ENCODE data around the gene IGLL5.

The IGLL5 gene

DNA sequence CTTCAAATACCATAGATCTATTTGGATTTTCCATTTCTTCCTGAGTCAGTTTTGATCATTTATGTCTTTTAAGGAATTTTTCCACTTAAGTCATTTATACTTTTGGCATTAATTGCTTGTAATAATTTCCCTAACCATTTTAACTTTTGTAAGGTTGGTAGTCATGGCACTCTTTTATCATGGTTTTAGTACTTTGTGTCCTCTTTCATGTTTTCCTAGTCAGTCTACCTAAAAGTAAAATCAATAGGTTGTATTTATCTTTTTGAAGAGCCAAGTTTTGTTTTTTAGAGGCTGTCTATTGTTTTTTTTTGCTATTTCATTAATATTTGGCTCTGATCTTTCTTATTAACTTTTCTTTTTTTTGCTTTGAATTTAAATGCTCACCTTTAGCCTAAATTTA is 45.5 kb upstream of the IGLL5 start:
- no peak for DNase-seq
- Histone ChIP-seq H2AK5ac (ENCODE audit: low read length) (no peak overlapping the region), H3K4me3 (ENCODE audit: low read length) (no peak overlapping the region), H3K9ac (ENCODE audit: low read length) (no peak overlapping the region), H3K36me3 (ENCODE audit: control insufficient read depth, insufficient read depth, low read length) (no peaks in the 10 kb centered on the region), H3K79me2 (ENCODE audit: control insufficient read depth, insufficient read depth, low read length) (no peaks in the 10 kb centered on the region), H3K4me2 (ENCODE audit: low read length) (no peak overlapping the region), H3K56ac (ENCODE audit: low read length) (no peak overlapping the region), H2BK5ac (ENCODE audit: low read length) (no peak overlapping the region), H3K18ac (ENCODE audit: low read length) (no peak overlapping the region), H2BK120ac (ENCODE audit: low read depth, low read length) (no peak overlapping the region), H4K5ac (ENCODE audit: low read length) (no peak overlapping the region), H3K4me1 (ENCODE audit: control insufficient read depth, low read depth, low read length) (no peaks in the 10 kb centered on the region), H3K79me1 (ENCODE audit: low read length) (no peaks in the 10 kb centered on the region), H3K27me3 (ENCODE audit: insufficient read depth, low read length, poor library complexity) (no peaks in the 10 kb centered on the region), H3K23ac (ENCODE audit: low read length) (no peak overlapping the region), H3K4ac (ENCODE audit: low read depth, low read length) (no peak overlapping the region), H3K27ac (ENCODE audit: low read depth, low read length) (no peak overlapping the region), H2BK15ac (replicated peaks; ENCODE audit: low read depth) (no peak overlapping the region), H4K8ac (ENCODE audit: low read depth, low read length) (no peak overlapping the region)

DNA sequence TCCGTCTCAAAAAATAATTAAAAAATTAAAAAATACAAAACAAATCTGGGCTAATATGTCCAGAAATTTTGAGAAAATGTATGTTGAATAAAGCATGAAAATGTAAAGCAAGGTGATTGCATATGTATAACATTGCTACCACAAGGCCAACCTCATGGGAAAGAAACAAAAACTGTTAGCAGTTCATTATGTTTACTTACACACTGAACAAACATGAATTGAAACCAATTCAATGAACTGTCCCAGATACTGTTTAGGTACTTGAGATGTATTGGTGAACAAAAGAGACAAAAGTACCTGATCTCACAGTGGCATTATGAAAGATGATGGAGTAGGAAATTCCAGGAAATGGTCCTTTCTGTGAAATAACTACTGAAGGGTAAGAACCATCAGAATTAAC is 43.8 kb upstream of the IGLL5 start:
- Histone ChIP-seq H4K5ac (ENCODE audit: low read length) (no peak overlapping the region), H3K9ac (ENCODE audit: low read length) (no peak overlapping the region), H4K8ac (ENCODE audit: low read depth, low read length) (no peak overlapping the region), H3K4ac (ENCODE audit: low read depth, low read length) (no peak overlapping the region), H3K23ac (ENCODE audit: low read length) (no peak overlapping the region), H2BK120ac (ENCODE audit: low read depth, low read length) (no peak overlapping the region), H3K79me1 (ENCODE audit: low read length) (no peaks in the 10 kb centered on the region), H2BK15ac (replicated peaks; ENCODE audit: low read depth) (no peak overlapping the region), H3K4me3 (ENCODE audit: low read length) (no peak overlapping the region), H3K36me3 (ENCODE audit: control insufficient read depth, insufficient read depth, low read length) (no peaks in the 10 kb centered on the region), H3K4me1 (ENCODE audit: control insufficient read depth, low read depth, low read length) (no peaks in the 10 kb centered on the region), H3K18ac (ENCODE audit: low read length) (no peak overlapping the region), H3K79me2 (ENCODE audit: control insufficient read depth, insufficient read depth, low read length) (no peaks in the 10 kb centered on the region), H3K27ac (ENCODE audit: low read depth, low read length) (no peak overlapping the region), H3K4me2 (ENCODE audit: low read length) (no peak overlapping the region), H3K27me3 (ENCODE audit: insufficient read depth, low read length, poor library complexity) (no peaks in the 10 kb centered on the region), H2AK5ac (ENCODE audit: low read length) (no peak overlapping the region), H2BK5ac (ENCODE audit: low read length) (no peak overlapping the region), H3K56ac (ENCODE audit: low read length) (no peak overlapping the region)
- WGBS (ENCODE audit: extremely low coverage, insufficient coverage, low lambda C conversion rate) = no CpG with 5 or more reads among the region's 1 CpG
- DNase-seq = no peak

DNA sequence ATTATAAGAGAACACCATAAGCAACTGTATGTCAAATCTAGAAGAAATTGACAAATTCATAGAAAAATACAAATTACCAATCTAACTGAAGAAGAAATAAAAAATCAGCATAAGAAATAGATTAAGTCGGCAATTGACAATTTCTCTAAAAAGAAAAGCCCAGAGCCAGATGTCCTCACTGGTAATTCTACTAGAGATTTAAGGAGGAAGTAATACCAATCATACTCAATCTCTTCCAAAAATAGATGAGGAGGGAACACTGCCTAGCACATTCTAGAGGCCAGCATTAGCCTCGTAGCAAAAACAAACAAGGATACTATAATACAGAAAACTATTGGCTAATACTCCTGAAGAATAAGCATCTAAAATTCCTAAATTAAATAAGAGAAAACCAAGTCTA is 40.4 kb upstream of the IGLL5 start:
- no CpG with 5 or more reads among the region's 2 CpGs for WGBS (ENCODE audit: extremely low coverage, insufficient coverage, low lambda C conversion rate)
- no peaks in the 10 kb centered on the region for H3K79me1 ChIP-seq (ENCODE audit: low read length)

DNA sequence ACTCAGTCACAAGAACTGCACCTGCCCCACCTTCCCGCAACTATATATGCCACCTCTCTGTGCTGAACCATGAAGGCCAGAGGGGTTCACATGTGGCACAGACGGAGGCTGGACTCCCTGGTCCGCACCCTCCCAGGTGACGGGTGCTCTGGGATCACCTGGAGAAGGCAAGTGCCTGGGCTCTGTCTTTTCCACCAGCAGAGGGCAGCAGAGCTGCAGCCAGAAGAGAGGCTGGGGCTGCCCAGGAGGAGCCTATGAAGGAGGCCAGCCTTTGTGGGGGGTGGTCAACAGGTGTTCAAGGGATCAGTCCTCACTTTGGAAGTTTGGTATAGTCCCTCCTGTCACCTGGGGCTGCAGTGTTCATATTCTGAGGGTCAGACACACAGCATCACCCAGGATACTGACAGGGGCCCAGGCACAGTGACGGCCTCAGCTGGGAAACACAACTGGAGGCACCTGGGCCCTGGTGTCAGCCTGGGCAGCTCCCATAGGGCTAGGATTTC is 39.2 kb upstream of the IGLL5 start:
- Histone ChIP-seq H3K27ac (ENCODE audit: low read depth, low read length) (no peak overlapping the region), H3K4me3 (ENCODE audit: low read length) (no peak overlapping the region), H4K8ac (ENCODE audit: low read depth, low read length) (no peak overlapping the region), H3K79me1 (ENCODE audit: low read length) (no peaks in the 10 kb centered on the region), H2BK15ac (replicated peaks; ENCODE audit: low read depth) (no peak overlapping the region), H3K18ac (ENCODE audit: low read length) (no peak overlapping the region), H3K27me3 (ENCODE audit: insufficient read depth, low read length, poor library complexity) (no peaks in the 10 kb centered on the region), H3K23ac (ENCODE audit: low read length) (no peak overlapping the region), H2AK5ac (ENCODE audit: low read length) (no peak overlapping the region), H3K36me3 (ENCODE audit: control insufficient read depth, insufficient read depth, low read length) (no peaks in the 10 kb centered on the region), H3K4ac (ENCODE audit: low read depth, low read length) (no peak overlapping the region), H3K9ac (ENCODE audit: low read length) (no peak overlapping the region), H3K4me1 (ENCODE audit: control insufficient read depth, low read depth, low read length) (no peaks in the 10 kb centered on the region), H3K4me2 (ENCODE audit: low read length) (no peak overlapping the region), H3K56ac (ENCODE audit: low read length) (no peak overlapping the region), H3K79me2 (ENCODE audit: control insufficient read depth, insufficient read depth, low read length) (no peaks in the 10 kb centered on the region), H4K5ac (ENCODE audit: low read length) (no peak overlapping the region), H2BK5ac (ENCODE audit: low read length) (no peak overlapping the region), H2BK120ac (ENCODE audit: low read depth, low read length) (no peak overlapping the region)
- DNase-seq = peak; percentile 65
- WGBS (ENCODE audit: extremely low coverage, insufficient coverage, low lambda C conversion rate) = no CpG with 5 or more reads among the region's 5 CpGs

More for the DNA sequence above, 40.4 kb upstream of the IGLL5 start:
- no peak overlapping the region for H3K4me2 ChIP-seq (ENCODE audit: low read length)
- no peak overlapping the region for H3K4me3 ChIP-seq (ENCODE audit: low read length)
- H3K18ac ChIP-seq (ENCODE audit: low read length) = no peak overlapping the region
- H3K4me1 ChIP-seq (ENCODE audit: control insufficient read depth, low read depth, low read length) = no peaks in the 10 kb centered on the region
- H3K9ac ChIP-seq (ENCODE audit: low read length) = no peak overlapping the region
- no peak overlapping the region for H3K4ac ChIP-seq (ENCODE audit: low read depth, low read length)
- no peak overlapping the region for H2BK120ac ChIP-seq (ENCODE audit: low read depth, low read length)
- no peaks in the 10 kb centered on the region for H3K79me2 ChIP-seq (ENCODE audit: control insufficient read depth, insufficient read depth, low read length)
- H4K5ac ChIP-seq (ENCODE audit: low read length) = no peak overlapping the region
- no peak overlapping the region for H3K23ac ChIP-seq (ENCODE audit: low read length)
- no peak for DNase-seq
- no peaks in the 10 kb centered on the region for H3K36me3 ChIP-seq (ENCODE audit: control insufficient read depth, insufficient read depth, low read length)
- H3K56ac ChIP-seq (ENCODE audit: low read length) = no peak overlapping the region
- no peaks in the 10 kb centered on the region for H3K27me3 ChIP-seq (ENCODE audit: insufficient read depth, low read length, poor library complexity)
- no peak overlapping the region for H2BK15ac ChIP-seq (replicated peaks; ENCODE audit: low read depth)
- H3K27ac ChIP-seq (ENCODE audit: low read depth, low read length) = no peak overlapping the region
- H4K8ac ChIP-seq (ENCODE audit: low read depth, low read length) = no peak overlapping the region
- no peak overlapping the region for H2BK5ac ChIP-seq (ENCODE audit: low read length)
- no peak overlapping the region for H2AK5ac ChIP-seq (ENCODE audit: low read length)

DNA sequence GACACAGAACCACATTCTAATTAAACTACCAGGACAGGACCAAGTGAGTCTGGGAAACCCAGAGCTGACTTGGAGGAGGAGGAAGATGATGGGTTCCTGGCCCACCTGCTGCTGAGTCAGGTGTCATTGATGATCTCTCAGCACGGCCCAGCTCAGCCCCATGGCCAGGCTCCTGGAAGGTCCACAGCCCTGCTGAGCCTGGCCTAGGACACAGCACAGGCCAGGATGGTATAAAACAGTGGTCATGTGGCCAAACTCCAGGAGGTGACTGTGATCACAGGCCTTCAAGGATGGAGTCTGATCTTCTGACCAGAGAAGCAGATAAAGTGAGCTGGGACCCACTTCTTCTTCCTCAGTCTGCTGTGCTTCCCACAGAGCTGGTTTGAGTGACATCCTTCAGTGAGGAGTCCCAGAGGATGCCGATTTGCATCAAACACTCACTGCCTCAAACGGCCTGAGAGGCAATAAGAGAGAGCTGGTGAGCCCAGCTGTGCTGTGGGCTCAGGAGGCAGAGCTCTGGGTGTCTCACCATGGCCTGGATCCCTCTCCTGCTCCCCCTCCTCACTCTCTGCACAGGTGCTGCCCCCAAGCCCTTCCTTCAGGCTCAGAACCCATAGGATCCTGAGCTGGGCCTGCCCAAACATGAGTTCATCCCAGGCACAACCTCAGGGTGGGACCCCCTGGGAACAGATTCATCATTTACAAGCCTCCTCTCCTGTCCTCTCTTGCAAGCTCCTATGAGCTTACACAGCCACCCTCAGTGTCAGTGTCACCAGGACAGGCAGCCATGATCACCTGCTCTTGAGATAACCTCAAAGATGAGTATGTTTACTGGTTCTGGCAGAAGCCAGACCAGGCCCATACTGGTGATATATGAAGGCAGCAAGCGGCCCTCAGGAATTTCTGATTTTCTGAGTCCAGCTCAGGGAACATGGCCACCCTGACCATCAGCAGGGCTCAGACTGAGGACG is 37.7 kb upstream of the IGLL5 start:
- Histone ChIP-seq H2BK15ac (replicated peaks; ENCODE audit: low read depth) (no peak overlapping the region), H3K27me3 (ENCODE audit: insufficient read depth, low read length, poor library complexity) (no peaks in the 10 kb centered on the region), H3K4ac (ENCODE audit: low read depth, low read length) (no peak overlapping the region), H3K27ac (ENCODE audit: low read depth, low read length) (no peak overlapping the region), H3K18ac (ENCODE audit: low read length) (no peak overlapping the region), H4K5ac (ENCODE audit: low read length) (no peak overlapping the region), H3K79me2 (ENCODE audit: control insufficient read depth, insufficient read depth, low read length) (no peaks in the 10 kb centered on the region), H3K79me1 (ENCODE audit: low read length) (no peaks in the 10 kb centered on the region), H3K36me3 (ENCODE audit: control insufficient read depth, insufficient read depth, low read length) (no peaks in the 10 kb centered on the region), H3K4me2 (ENCODE audit: low read length) (no peak overlapping the region), H3K4me3 (ENCODE audit: low read length) (no peak overlapping the region), H3K56ac (ENCODE audit: low read length) (no peak overlapping the region), H3K4me1 (ENCODE audit: control insufficient read depth, low read depth, low read length) (no peaks in the 10 kb centered on the region), H2BK120ac (ENCODE audit: low read depth, low read length) (no peak overlapping the region), H2AK5ac (ENCODE audit: low read length) (no peak overlapping the region), H4K8ac (ENCODE audit: low read depth, low read length) (no peak overlapping the region), H3K23ac (ENCODE audit: low read length) (no peak overlapping the region), H3K9ac (ENCODE audit: low read length) (no peak overlapping the region), H2BK5ac (ENCODE audit: low read length) (no peak overlapping the region)
- no CpG with 5 or more reads among the region's 5 CpGs for WGBS (ENCODE audit: extremely low coverage, insufficient coverage, low lambda C conversion rate)
- no peak for DNase-seq
